Measurements from ENCODE around the gene COQ4. TPM values are rescaled to one million over a fixed set of nuclear protein-coding genes. Genes with fewer than 3 reads are reported as not detected.

COQ4 gene
- total RNA-seq, 4 donors from 2014 or later: 90.8 to 117 (median 109) TPM

DNA sequence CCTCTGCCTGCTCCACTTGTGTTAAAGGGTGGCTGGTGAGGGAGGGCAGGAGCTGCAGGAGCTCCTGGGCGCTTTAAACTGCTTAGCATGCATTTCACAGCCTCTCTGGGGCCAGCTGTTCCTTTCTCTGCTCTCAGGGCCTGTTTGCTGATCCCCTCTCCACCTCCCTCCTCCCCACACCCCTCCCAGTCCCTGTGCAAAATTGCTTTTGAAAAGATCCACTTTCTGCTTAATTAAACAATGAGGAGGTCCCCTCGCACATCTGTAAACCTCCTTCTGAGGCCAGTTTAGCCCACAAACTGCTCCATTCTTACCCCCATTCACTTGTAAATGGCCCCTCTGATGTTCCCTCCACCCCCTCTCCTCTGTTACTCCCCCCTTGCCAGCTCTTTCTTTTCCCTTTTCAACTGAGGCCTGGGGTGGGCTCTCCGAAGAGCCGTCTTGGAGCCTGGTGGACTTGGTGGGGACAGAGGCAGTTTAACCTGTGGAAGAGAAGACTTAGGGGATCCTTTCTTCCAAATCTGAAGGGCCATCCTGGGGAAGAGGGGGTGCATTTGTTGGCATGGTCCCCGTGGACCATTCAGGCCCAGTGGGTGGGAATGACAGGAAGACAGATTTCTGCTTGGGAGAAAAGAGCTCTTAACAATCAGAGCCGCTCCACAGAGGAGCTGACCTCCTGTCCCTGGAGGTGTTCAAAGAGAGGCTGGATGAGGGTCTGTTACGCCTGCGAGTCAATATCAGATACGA, 60.5 kb downstream of the COQ4 start:
- no peaks in the 10 kb centered on the region for H3K4me1 ChIP-seq
- no peak overlapping the region for H3K4me3 ChIP-seq
- peaks cover 0 to 13% (median 5%) of the 10 kb centered on the region in 4 donors for H3K36me3 ChIP-seq
- DNase-seq: no peak
- H3K9me3 ChIP-seq: no peaks in the 10 kb centered on the region
- TF ChIP-seq POLR2AphosphoS5 (IDR thresholded peaks at IDR 0.05) (no peak), POLR2A (IDR thresholded peaks at IDR 0.05) (no peak), EP300 (IDR thresholded peaks at IDR 0.05; ENCODE audit: low read depth) (no peak)
- TF ChIP-seq, protein P1, sequence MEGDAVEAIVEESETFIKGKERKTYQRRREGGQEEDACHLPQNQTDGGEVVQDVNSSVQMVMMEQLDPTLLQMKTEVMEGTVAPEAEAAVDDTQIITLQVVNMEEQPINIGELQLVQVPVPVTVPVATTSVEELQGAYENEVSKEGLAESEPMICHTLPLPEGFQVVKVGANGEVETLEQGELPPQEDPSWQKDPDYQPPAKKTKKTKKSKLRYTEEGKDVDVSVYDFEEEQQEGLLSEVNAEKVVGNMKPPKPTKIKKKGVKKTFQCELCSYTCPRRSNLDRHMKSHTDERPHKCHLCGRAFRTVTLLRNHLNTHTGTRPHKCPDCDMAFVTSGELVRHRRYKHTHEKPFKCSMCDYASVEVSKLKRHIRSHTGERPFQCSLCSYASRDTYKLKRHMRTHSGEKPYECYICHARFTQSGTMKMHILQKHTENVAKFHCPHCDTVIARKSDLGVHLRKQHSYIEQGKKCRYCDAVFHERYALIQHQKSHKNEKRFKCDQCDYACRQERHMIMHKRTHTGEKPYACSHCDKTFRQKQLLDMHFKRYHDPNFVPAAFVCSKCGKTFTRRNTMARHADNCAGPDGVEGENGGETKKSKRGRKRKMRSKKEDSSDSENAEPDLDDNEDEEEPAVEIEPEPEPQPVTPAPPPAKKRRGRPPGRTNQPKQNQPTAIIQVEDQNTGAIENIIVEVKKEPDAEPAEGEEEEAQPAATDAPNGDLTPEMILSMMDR (IDR thresholded peaks at IDR 0.05): no peak
- H3K27me3 ChIP-seq: no peaks in the 10 kb centered on the region
- in situ Hi-C loops (cut with MboI; ENCODE audit: low pct_ligation_motif_present in 1 of 4, low pct_unique_long_range_greater_than_20kb in 1 of 4, low sequenced_read_pairs in 3 of 4): no loop called here
- intact Hi-C loops (cut with DNase I; ENCODE audit: low total_unique reads): no loop called here
- WGBS, 2 donors (ENCODE audit: low coverage in 1 of 2): 86 to 87% methylated on average over 4 to 9 of the region's 9 CpGs
- no peak overlapping the region for H3K27ac ChIP-seq

Other genes starting within 250 kb of the COQ4 start
- 100 to 1,000 TPM; 109 to 434 (median 164) TPM for gene PTGES2, start 195.1 kb upstream of the COQ4 start, total RNA-seq
- gene LCN2, start 173.4 kb upstream of the COQ4 start, total RNA-seq: 100 to 1,000 TPM in 1 of 4 donors, 10 to 100 TPM in 2, 1 to 10 TPM in 1; 8.6 to 115 (median 37.3) TPM
- gene BBLN, start 162.6 kb upstream of the COQ4 start, total RNA-seq: 100 to 1,000 TPM in 3 of 4 donors, 10 to 100 TPM in 1; 97.3 to 178 (median 149) TPM
- 100 to 1,000 TPM in 1 of 4 donors, 10 to 100 TPM in 3; 59.9 to 211 (median 73.0) TPM for gene CIZ1, start 131.3 kb upstream of the COQ4 start, total RNA-seq
- gene DNM1, start 119.5 kb upstream of the COQ4 start, total RNA-seq: 10 to 100 TPM in 2 of 4 donors, 1 to 10 TPM in 2; 7.5 to 41.8 (median 14.3) TPM
- 100 to 1,000 TPM in 1 of 4 donors, 10 to 100 TPM in 3; 69.9 to 206 (median 75.5) TPM for gene GOLGA2, start 46.8 kb upstream of the COQ4 start, total RNA-seq
- 10 to 100 TPM in 2 of 4 donors, 1 to 10 TPM in 1, not detected in 1; 7.8 to 20.8 (median 20.8) TPM for gene SWI5, start 46.6 kb upstream of the COQ4 start, total RNA-seq
- 10 to 100 TPM in 3 of 4 donors, 1 to 10 TPM in 1; 6.0 to 47.0 (median 12.5) TPM for gene TRUB2, start 392 bp upstream of the COQ4 start, total RNA-seq
- 10 to 100 TPM; 26.3 to 92.4 (median 44.2) TPM for gene SLC27A4, start 17.7 kb downstream of the COQ4 start, total RNA-seq
- 10 to 100 TPM; 24.7 to 37.5 (median 27.9) TPM for gene URM1, start 48.5 kb downstream of the COQ4 start, total RNA-seq
- 10 to 100 TPM in 1 of 4 donors, 1 to 10 TPM in 3; 4.5 to 19.7 (median 7.8) TPM for gene CERCAM, start 98.0 kb downstream of the COQ4 start, total RNA-seq
- 10 to 100 TPM; 13.2 to 62.3 (median 19.8) TPM for gene ODF2, start 133.2 kb downstream of the COQ4 start, total RNA-seq
- 100 to 1,000 TPM in 1 of 4 donors, 10 to 100 TPM in 3; 24.3 to 120 (median 58.7) TPM for gene GLE1, start 181.9 kb downstream of the COQ4 start, total RNA-seq
- gene SPTAN1, start 229.7 kb downstream of the COQ4 start, total RNA-seq: 100 to 1,000 TPM; 234 to 464 (median 328) TPM